Ovary (tissue), 3 donors: ENCODE data around the gene GGTA1.
"Not testable (repeated sequence)": the region's sequence is repeated elsewhere in the genome, so short reads cannot be mapped to it uniquely, and the experiment has no call there.

Experiments
- CTCF ChIP-seq, 3 donors: fragments of 450-650 bp in 2 of 3; fragments of 200-600 bp in 1 of 3; IDR thresholded peaks; one replicate each; pipeline versions ENCODE4 v1.5.1 to v1.8.0; 2016 to 2022; ENCODE audit warnings: antibody characterized with exemption in 3 of 3, mild to moderate bottlenecking in 1 of 3
- EP300 ChIP-seq: sonication (generic); formaldehyde crosslinking; IDR thresholded peaks from one replicate; pipeline ENCODE4 v1.6.1; 2017; ENCODE audit warnings: antibody characterized with exemption
- POLR2A ChIP-seq: fragments of 450-650 bp; IDR thresholded peaks from one replicate; pipeline ENCODE4 v1.6.1; 2017; ENCODE audit warnings: antibody characterized with exemption, mild to moderate bottlenecking, moderate library complexity
- donor health status: DM: no; HTN: no; CAD: no.

GRCh38 chr9:121437046-121437445 is 62.6 kb downstream of the GGTA1 start:
- not testable (repeated sequence) for TF ChIP-seq EP300; CTCF (IDR thresholded peaks at IDR 0.05); POLR2A
